HG03066 (cell line): ENCODE results near the gene TEKT5.

Experiments used
- ATAC-seq: cut with Tn5 transposase; IDR thresholded peaks from one replicate; pipeline ENCODE4 v1.9.1; 2021; ENCODE audit warnings: low read depth; ENCODE audit not compliant: unreplicated experiment

Gene TEKT5

DNA sequence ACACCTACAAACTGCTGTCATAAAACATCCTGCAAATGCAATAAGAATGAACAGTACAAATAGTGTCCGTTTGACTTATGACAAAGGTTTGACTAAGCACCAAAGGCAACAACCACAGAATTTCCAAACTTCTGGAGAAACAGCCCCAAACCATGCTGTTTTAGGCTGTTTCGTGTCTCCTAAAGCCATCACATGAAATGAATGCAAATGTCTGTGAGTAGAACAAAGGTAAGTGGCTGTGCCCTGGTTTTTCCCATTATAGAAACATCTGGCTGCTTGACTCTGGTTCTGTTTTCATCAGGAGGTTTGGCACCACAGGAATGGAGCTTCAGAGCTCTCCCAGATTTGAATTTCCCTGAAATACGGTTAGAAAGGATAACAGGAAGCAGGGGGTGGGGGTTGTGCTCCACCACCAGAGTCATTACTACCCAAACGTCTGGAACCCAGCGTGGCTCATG, 109.7 kb downstream of the TEKT5 start:
- no peak for ATAC-seq

DNA sequence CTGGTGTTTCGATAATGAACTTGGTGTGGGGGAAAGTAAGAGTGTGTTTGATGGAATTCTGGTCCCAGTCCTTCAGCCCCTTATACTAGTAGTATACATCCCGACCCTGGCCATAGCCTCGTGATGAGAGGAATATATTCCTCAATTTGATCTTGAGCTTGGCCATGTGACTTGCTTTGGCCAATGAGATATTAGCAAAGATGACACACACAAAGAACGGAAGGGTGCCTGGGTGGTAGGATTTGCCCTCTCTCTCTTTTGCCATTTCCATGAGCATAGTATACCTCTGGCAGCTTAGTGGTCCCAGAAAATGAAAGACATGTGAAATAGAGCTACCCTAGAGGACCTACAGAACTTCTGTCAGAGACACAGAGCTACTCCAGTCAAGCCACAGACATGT, 111.5 kb downstream of the TEKT5 start:
- ATAC-seq: no peak

DNA sequence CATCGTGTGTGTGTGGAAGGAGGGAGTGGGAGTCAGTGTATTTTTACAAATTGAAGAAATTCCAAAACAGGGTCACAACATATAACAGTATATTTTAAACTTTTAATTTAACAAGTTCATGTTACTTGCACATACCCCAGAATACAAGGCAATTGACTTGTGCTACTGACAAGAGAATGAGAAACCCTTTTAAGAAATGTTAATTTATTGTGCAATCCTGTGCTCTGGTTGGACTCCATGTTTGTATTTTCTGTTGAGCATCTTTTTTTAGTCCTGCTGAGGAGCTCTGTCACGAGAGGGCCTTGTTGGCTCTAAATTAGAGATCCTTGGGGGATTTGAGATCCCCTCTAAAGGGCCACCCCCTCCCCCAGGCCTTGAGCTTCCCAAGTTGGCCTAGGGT, 113.2 kb downstream of the TEKT5 start:
- ATAC-seq: no peak

DNA sequence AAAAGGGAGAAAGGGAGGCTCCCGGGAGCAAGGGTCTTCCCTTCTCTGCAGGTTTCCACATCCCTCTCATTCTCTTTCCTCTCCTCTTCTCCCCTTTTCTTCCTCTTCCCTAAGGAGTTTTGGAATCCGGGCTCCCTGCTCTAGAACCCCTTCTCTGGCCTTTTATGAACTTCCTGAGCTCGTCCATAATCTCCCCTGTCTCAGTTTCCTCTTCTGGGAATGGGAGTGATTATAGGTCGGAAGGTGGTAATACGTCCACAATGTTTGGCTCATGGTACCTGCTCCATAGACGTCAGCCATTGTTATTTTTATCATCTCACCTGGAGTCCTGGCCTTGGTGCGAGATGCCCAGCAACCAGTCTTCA, 113.9 kb downstream of the TEKT5 start:
- ATAC-seq: no peak

DNA sequence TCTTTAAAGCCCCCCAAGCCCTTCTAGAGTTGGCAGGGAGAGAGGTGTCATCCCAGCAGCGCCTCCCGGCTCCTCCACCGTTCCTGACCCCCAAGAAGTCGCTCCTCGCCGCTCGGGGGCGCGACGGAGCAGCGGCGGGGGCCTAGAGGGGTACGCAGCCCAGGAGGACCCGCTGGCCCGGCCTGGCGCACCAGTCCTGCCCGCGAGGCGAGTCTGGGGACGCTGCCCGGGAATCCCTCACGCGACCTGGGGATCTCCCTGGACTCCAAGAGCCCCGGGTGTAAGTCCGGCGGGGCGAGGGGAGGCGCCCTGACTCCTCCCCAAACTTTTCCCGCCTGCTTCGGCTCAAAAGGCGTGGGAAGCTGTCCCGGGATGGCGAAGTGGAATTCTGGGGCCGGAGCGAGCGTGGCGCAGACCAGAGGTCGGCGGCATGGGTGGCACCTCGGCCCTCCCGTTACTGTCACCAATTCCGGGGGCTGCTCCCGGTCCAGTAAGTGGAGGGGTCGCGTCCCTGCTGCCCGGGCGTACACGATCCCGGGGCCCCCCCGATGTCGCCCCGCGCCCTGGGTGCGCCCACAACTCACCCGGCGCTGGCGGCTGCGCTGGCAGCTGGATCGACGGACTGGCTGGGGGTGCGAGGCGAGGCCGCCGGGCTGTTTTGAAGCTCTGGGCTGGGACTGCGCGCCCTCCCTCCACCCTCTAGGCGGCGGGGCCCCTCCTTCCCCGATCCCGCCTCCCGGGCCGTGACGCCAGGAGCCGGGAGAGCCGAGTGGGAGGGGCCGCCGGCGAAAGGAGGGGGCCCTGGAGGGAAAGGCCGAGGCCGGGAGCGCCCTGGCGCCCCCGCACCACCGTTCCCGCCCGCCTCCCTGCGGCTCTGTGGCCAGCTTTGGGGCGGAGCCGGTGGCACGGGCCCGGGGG, 114.5 kb downstream of the TEKT5 start, which contains the start of gene EMP2:
TSS of gene EMP2 (minus strand) at position 634 of the 918 bp plus-strand sequence. CDS start 32,981 bp downstream, outside the sequence.
- no peak for ATAC-seq

DNA sequence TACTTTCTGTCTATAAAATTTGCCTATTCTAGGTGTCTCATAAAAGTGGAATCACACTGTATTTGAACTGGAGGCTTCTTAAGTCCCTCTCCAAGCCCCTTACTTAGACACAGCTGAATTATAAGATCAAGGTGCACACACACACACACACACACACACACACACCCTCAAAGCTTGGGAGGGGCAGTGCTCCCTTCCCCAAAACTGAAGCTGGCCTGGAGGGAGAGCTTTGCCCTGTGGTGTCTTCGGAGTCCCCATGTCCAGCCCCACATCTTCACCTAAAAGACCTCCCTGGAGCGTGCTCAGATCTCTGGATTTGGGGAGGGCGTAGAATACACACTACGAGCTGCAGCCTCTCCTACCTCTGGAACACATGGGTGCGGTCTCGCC, 115.2 kb downstream of the TEKT5 start:
- no peak for ATAC-seq

GRCh38 chr16:10578474-10579316, 116.0 kb downstream of the TEKT5 start:
- no peak for ATAC-seq
